Activated CD8-positive, alpha-beta T cell treated with anti-CD3 and anti-CD28 coated beads, Interleukin-2, amount 10 ng/mL, durations not matched to agents 7 days and 5 days (primary cell): Measurements from ENCODE around the gene FAIM. TPM values are rescaled to one million over a fixed set of nuclear protein-coding genes. Genes with fewer than 3 reads are reported as not detected.
"Not testable (repeated sequence)": the region's sequence is repeated elsewhere in the genome, so short reads cannot be mapped to it uniquely, and the experiment has no call there.

ENCODE experiments used
- ATAC-seq: fragments of 150-1000 bp; cut with Tn5 transposase; one replicate; pipeline ENCODE4 v1.10.0; 2021; ENCODE audit warnings: moderate library complexity
- CTCF ChIA-PET: fragments of 350-600 bp; sonication (Branson Sonifier 250); formaldehyde crosslinking; loops from one replicate; lab custom pipeline; 2021; ENCODE audit warnings: antibody characterized with exemption; lab: Charles Lee
- POLR2A ChIA-PET: fragments of 350-600 bp; sonication (Branson Sonifier 250); formaldehyde crosslinking; loops from one replicate; lab custom pipeline; 2021; ENCODE audit warnings: antibody characterized with exemption; lab: Charles Lee
- DNase-seq: peaks from one replicate; pipeline ENCODE4 v3.0.0-alpha.2; 2020
- H3K27ac Mint-ChIP-seq: one replicate; pipeline ENCODE4 v1.8.0; 2021; ENCODE audit warnings: mild to moderate bottlenecking, mixed read lengths
- H3K27me3 Mint-ChIP-seq: one replicate; pipeline ENCODE4 v1.8.0; 2021; ENCODE audit warnings: low read depth, mixed read lengths
- H3K36me3 Mint-ChIP-seq: one replicate; pipeline ENCODE4 v1.8.0; 2021; ENCODE audit warnings: low read depth, mixed read lengths
- H3K4me1 Mint-ChIP-seq: one replicate; pipeline ENCODE4 v1.8.0; 2021; ENCODE audit warnings: low read depth, mixed read lengths
- H3K4me3 Mint-ChIP-seq: one replicate; pipeline ENCODE4 v1.8.0; 2021; ENCODE audit warnings: mild to moderate bottlenecking, mixed read lengths
- H3K9me3 Mint-ChIP-seq: one replicate; pipeline ENCODE4 v1.8.0; 2022; ENCODE audit warnings: mixed read lengths; ENCODE audit not compliant: insufficient read depth
- total RNA-seq, 2 experiments: library from RNA; stranded (reverse); gene quantifications; one replicate each; pipeline ENCODE4 v1.2.3, GENCODE V29; 2021

FAIM gene
- total RNA-seq, 2 experiments from 2014 or later = 4.2 to 5.9 TPM

GRCh38 chr3:138604106-138604595 is 4.4 kb upstream of the FAIM start:
- ATAC-seq, H3K9me3 Mint-ChIP-seq, H3K4me3 Mint-ChIP-seq, DNase-seq, H3K4me1 Mint-ChIP-seq, CTCF ChIA-PET, H3K27ac Mint-ChIP-seq, POLR2A ChIA-PET, H3K27me3 Mint-ChIP-seq: not testable (repeated sequence)
- H3K36me3 Mint-ChIP-seq = peaks cover 15% of the 10 kb centered on the region

- Mint-ChIP-seq H3K4me1 (peaks cover 16% of the 10 kb centered on the region), H3K27me3 (no peaks in the 10 kb centered on the region), H3K4me3 (peak overlapping the region; percentile 74), H3K36me3 (peaks cover 4% of the 10 kb centered on the region), H3K27ac (peak overlapping the region; percentile 88), H3K9me3 (no peaks in the 10 kb centered on the region)
- POLR2A ChIA-PET = interaction anchor here (0.6 to 3.1 kb wide), 3 partner anchors 16 to 32 kb away, joined by 4 to 20 read pairs (median 7); partner anchors contain the start of gene CEP70
- DNase-seq = no peak
- CTCF ChIA-PET = interaction anchor here (1.1 to 6.0 kb wide), 3 partner anchors 15 to 306 kb away, joined by 3 to 36 read pairs (median 14); partner anchors contain the start of gene CEP70
- no peak for ATAC-seq
Observed at GRCh38 chr3:138609898-138610266, 1.3 kb downstream of the FAIM start.

GRCh38 chr3:138615462-138615861 is 6.9 kb downstream of the FAIM start:
- ChIA-PET CTCF (interaction anchor here (1.2 kb wide), 1 partner anchor 136 kb away, joined by 3 read pairs; no protein-coding TSS in a partner anchor), POLR2A (no interaction called here)
- Mint-ChIP-seq H3K36me3 (no peaks in the 10 kb centered on the region), H3K27ac (no peak overlapping the region), H3K27me3 (peaks cover 3% of the 10 kb centered on the region), H3K4me1 (peaks cover 3% of the 10 kb centered on the region), H3K4me3 (no peak overlapping the region), H3K9me3 (no peaks in the 10 kb centered on the region)
- no peak for ATAC-seq
- DNase-seq = no peak

GRCh38 chr3:138620431-138620830 is 11.9 kb downstream of the FAIM start:
- ChIA-PET CTCF (no interaction called here), POLR2A (no interaction called here)
- DNase-seq = no peak
- Mint-ChIP-seq H3K9me3 (no peaks in the 10 kb centered on the region), H3K27ac (no peak overlapping the region), H3K27me3 (peaks cover 3% of the 10 kb centered on the region), H3K4me1 (peaks cover 4% of the 10 kb centered on the region), H3K4me3 (no peak overlapping the region), H3K36me3 (no peaks in the 10 kb centered on the region)
- no peak for ATAC-seq

- DNase-seq (no peak), ATAC-seq (no peak)
- ChIA-PET POLR2A (no interaction called here), CTCF (interaction anchor here (1.3 to 1.7 kb wide), 3 partner anchors 145 to 299 kb away, joined by 3 to 5 read pairs (median 3); no protein-coding TSS in a partner anchor)
- no peaks in the 10 kb centered on the region for H3K27me3 Mint-ChIP-seq
- H3K4me3 Mint-ChIP-seq = no peak overlapping the region
- H3K4me1 Mint-ChIP-seq = peaks cover 4% of the 10 kb centered on the region
- no peaks in the 10 kb centered on the region for H3K36me3 Mint-ChIP-seq
- no peaks in the 10 kb centered on the region for H3K9me3 Mint-ChIP-seq
- no peak overlapping the region for H3K27ac Mint-ChIP-seq
Observed at GRCh38 chr3:138624518-138624917, 15.9 kb downstream of the FAIM start.

GRCh38 chr3:138625707-138626365 is 17.3 kb downstream of the FAIM start:
- ATAC-seq (no peak), DNase-seq (no peak)
- Mint-ChIP-seq H3K4me3 (no peak overlapping the region), H3K4me1 (peaks cover 4% of the 10 kb centered on the region), H3K27ac (no peak overlapping the region), H3K27me3 (no peaks in the 10 kb centered on the region), H3K36me3 (no peaks in the 10 kb centered on the region), H3K9me3 (no peaks in the 10 kb centered on the region)
- ChIA-PET CTCF (interaction anchor here (1.0 to 2.0 kb wide), 3 partner anchors 28 to 290 kb away, joined by 3 to 10 read pairs (median 8); partner anchors contain the start of gene CEP70), POLR2A (no interaction called here)

GRCh38 chr3:138629526-138629925 is 21.0 kb downstream of the FAIM start:
- no peak overlapping the region for H3K27ac Mint-ChIP-seq
- ATAC-seq (no peak), DNase-seq (no peak)
- ChIA-PET CTCF (no interaction called here), POLR2A (no interaction called here)
- no peaks in the 10 kb centered on the region for H3K36me3 Mint-ChIP-seq
- no peak overlapping the region for H3K4me3 Mint-ChIP-seq
- no peaks in the 10 kb centered on the region for H3K27me3 Mint-ChIP-seq
- H3K4me1 Mint-ChIP-seq = no peaks in the 10 kb centered on the region
- no peaks in the 10 kb centered on the region for H3K9me3 Mint-ChIP-seq

GRCh38 chr3:138638641-138639040 is 30.1 kb downstream of the FAIM start:
- POLR2A ChIA-PET = no interaction called here
- H3K4me3 Mint-ChIP-seq = no peak overlapping the region
- H3K9me3 Mint-ChIP-seq = peaks cover 8% of the 10 kb centered on the region
- CTCF ChIA-PET = no interaction called here
- H3K36me3 Mint-ChIP-seq = no peaks in the 10 kb centered on the region
- ATAC-seq = no peak
- H3K4me1 Mint-ChIP-seq = no peaks in the 10 kb centered on the region
- no peaks in the 10 kb centered on the region for H3K27me3 Mint-ChIP-seq
- no peak for DNase-seq
- H3K27ac Mint-ChIP-seq = no peak overlapping the region

GRCh38 chr3:138640537-138640936 is 32.0 kb downstream of the FAIM start:
- H3K4me1 Mint-ChIP-seq = no peaks in the 10 kb centered on the region
- peaks cover 12% of the 10 kb centered on the region for H3K9me3 Mint-ChIP-seq
- DNase-seq = no peak
- ChIA-PET CTCF (no interaction called here), POLR2A (no interaction called here)
- no peak overlapping the region for H3K27ac Mint-ChIP-seq
- H3K27me3 Mint-ChIP-seq = no peaks in the 10 kb centered on the region
- H3K36me3 Mint-ChIP-seq = no peaks in the 10 kb centered on the region
- H3K4me3 Mint-ChIP-seq = no peak overlapping the region
- no peak for ATAC-seq

GRCh38 chr3:138642226-138642926 is 33.8 kb downstream of the FAIM start:
- ATAC-seq = no peak
- Mint-ChIP-seq H3K4me3 (no peak overlapping the region), H3K4me1 (no peaks in the 10 kb centered on the region), H3K27ac (no peak overlapping the region), H3K9me3 (peaks cover 21% of the 10 kb centered on the region), H3K36me3 (peaks cover 5% of the 10 kb centered on the region), H3K27me3 (no peaks in the 10 kb centered on the region)
- DNase-seq = no peak
- ChIA-PET CTCF (interaction anchor here (0.9 to 1.6 kb wide), 2 partner anchors 11 to 281 kb away, joined by 3 to 4 read pairs; no protein-coding TSS in a partner anchor), POLR2A (no interaction called here)

- ChIA-PET POLR2A (no interaction called here), CTCF (no interaction called here)
- Mint-ChIP-seq H3K27me3 (no peaks in the 10 kb centered on the region), H3K36me3 (peaks cover 5% of the 10 kb centered on the region), H3K4me1 (no peaks in the 10 kb centered on the region), H3K9me3 (peaks cover 20% of the 10 kb centered on the region), H3K4me3 (no peak overlapping the region), H3K27ac (no peak overlapping the region)
- ATAC-seq (no peak), DNase-seq (no peak)
Observed at GRCh38 chr3:138642927-138643253, 34.3 kb downstream of the FAIM start.

GRCh38 chr3:138646008-138646407 is 37.4 kb downstream of the FAIM start:
- ChIA-PET CTCF (no interaction called here), POLR2A (no interaction called here)
- no peak overlapping the region for H3K27ac Mint-ChIP-seq
- H3K27me3 Mint-ChIP-seq = no peaks in the 10 kb centered on the region
- H3K4me3 Mint-ChIP-seq = no peak overlapping the region
- H3K4me1 Mint-ChIP-seq = no peaks in the 10 kb centered on the region
- DNase-seq = no peak
- peaks cover 24% of the 10 kb centered on the region for H3K9me3 Mint-ChIP-seq
- no peak for ATAC-seq
- H3K36me3 Mint-ChIP-seq = peaks cover 17% of the 10 kb centered on the region
